Epithelial cell of proximal tubule (primary cell): ENCODE data around the gene GTF2F2. TPM values are rescaled to one million over a fixed set of nuclear protein-coding genes. Genes with fewer than 3 reads are reported as not detected.
A peak's percentile ranks its signal among the peaks of the same experiment; 100 is the strongest.

ENCODE experiments used
- DNase-seq: peaks from one replicate; pipeline ENCODE4 v3.0.0-alpha.2; 2011; ENCODE audit warnings: low read depth
- H3K4me3 ChIP-seq: 2 replicates; pipeline ENCODE4 v1.5.1; 2011; ENCODE audit warnings: low read depth, mild to moderate bottlenecking, low read length
- total RNA-seq: library from RNA; depleted of rRNA; stranded (reverse); fragments of >200 nt; gene quantifications from 2 replicates; pipeline ENCODE4 v1.2.3, GENCODE V29; 2015
- TF ChIP-seq, protein P1 (sequence below): conservative IDR thresholded peaks from 2 replicates; pipeline ENCODE4 v1.5.1; 2012; ENCODE audit warnings: low read depth, mild to moderate bottlenecking, low read length

GTF2F2 gene
- total RNA-seq, 1 donor from 2014 or later, result 47.9 TPM

DNA sequence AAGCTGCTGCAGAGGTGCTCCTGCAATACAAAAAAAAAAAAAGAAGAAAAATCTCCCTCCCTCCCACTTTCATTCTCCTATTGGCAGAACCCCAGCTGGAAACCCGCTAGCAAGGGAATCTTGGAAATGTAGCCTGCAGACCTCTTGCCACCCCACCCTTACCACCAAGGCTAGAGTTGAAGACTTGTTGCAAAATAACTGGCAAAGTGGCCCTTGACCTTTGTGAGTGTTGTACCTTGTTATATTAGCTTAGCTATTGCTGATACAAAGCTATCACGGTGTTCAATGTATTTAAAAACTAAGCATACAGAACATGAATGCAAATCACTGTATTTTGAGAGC, 138.0 kb downstream of the GTF2F2 start:
- no peak for DNase-seq

DNA sequence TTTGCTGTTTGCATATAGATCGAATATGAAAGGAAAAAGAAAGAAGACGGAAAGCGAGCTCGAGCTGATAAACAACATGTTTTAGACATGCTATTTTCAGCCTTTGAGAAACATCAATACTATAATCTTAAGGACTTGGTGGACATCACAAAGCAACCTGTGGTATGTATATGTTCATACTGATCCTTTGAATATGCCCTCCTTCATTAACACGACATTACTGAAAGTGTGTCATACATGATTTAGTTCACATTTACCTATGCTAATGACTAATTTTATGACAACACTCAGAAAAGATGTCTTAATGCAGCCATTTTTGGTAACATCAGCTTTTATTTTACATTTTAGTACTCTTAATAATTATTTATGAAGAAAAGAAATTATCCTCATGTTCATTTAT, 146.9 kb downstream of the GTF2F2 start:
- TF ChIP-seq, protein P1, sequence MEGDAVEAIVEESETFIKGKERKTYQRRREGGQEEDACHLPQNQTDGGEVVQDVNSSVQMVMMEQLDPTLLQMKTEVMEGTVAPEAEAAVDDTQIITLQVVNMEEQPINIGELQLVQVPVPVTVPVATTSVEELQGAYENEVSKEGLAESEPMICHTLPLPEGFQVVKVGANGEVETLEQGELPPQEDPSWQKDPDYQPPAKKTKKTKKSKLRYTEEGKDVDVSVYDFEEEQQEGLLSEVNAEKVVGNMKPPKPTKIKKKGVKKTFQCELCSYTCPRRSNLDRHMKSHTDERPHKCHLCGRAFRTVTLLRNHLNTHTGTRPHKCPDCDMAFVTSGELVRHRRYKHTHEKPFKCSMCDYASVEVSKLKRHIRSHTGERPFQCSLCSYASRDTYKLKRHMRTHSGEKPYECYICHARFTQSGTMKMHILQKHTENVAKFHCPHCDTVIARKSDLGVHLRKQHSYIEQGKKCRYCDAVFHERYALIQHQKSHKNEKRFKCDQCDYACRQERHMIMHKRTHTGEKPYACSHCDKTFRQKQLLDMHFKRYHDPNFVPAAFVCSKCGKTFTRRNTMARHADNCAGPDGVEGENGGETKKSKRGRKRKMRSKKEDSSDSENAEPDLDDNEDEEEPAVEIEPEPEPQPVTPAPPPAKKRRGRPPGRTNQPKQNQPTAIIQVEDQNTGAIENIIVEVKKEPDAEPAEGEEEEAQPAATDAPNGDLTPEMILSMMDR, result no peak

More for the DNA sequence above, 138.0 kb downstream of the GTF2F2 start:
- no peak overlapping the region for H3K4me3 ChIP-seq
- TF ChIP-seq, protein P1, result no peak

DNA sequence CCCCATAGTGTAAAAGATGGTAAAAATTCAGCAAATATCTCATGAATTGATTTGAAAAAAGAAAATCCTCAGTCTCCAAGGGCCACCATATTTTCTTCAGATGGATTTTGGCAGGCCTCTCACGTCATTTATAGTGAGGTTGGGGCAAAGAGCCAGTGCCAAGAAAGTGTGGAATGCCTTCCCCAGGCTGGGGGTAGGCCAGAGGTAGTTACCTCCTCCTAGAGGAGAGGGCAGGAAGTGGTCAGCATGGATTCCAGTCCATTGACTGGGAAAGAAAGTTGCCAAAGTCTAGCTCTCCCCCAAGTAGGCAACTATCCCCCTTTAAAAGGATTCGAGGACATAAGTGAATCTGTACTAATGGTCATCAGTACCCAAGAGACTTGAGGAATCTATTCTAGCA, 148.9 kb downstream of the GTF2F2 start:
- H3K4me3 ChIP-seq, result no peak overlapping the region
- TF ChIP-seq, protein P1, result peak; percentile 37
- no peak for DNase-seq

More for the DNA sequence above, 146.9 kb downstream of the GTF2F2 start:
- H3K4me3 ChIP-seq, result no peak overlapping the region
- no peak for DNase-seq

DNA sequence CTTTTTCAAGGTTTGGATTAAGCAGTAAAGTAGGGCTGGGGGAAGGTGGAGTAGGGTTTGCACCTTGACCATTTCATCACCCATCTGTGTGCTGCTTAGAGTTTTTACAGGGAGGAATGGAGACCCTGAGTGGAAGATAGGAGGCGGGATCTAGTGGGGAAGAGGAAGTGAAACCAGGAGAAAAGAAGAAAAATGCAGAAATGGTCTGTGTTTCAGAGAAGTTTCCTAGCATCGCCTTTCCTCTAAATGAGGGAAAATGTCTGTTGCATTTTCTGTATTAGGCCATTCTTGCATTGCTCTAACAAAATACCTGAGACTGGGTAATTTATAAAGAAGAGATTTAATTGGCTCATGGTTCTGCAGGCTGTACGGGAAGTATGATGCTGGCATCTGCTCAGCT, 156.6 kb downstream of the GTF2F2 start:
- no peak for DNase-seq
- TF ChIP-seq, protein P1, result no peak
- no peak overlapping the region for H3K4me3 ChIP-seq

DNA sequence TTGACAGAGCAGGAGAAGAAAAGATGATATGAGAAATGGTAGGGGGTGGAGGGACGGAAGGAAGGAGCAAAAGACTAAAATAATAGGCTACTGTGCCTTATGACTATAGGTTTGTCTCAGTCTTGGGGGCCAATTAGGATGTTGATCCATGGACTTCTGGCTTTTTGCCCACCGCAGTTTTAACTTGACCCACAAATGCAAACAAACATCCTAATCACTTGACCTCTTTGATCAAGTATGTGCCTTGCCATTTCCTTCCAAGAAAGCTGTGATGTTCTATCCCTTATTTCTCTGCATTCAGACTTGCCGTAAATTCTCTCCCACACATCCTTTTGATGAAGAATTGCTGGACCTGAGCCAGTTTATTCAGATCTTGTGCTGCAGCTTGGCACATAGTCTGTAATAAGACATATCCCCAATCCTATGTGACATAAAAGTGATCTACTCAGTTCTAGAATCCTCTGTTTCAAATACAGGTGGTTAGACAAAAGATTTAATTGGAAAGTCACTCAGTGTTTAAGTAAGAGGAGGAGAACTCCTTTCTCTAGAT, 157.9 kb downstream of the GTF2F2 start:
- no peak overlapping the region for H3K4me3 ChIP-seq
- TF ChIP-seq, protein P1, result no peak
- no peak for DNase-seq

DNA sequence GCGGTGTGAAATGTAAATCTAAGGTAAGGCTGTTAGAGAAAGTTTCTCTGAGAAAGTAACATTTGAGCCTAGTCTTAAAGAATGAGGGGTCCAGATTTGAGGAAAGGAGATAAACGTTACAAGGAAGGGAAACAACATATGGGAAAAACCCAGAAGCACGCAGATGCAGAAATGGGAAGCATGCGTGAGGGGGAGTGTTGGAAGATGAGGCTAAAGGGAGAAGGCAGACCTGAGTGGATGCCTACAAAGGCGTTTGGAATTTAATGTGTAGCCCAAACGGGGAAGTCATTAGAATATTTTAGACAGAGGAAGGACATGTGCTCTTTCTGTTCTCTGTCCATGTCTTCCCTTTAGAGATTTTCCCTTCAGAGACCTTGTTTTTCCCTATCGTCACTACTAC, 159.7 kb downstream of the GTF2F2 start:
- DNase-seq, result no peak
- TF ChIP-seq, protein P1, result no peak
- no peak overlapping the region for H3K4me3 ChIP-seq
